Sigmoid colon (tissue), 7 donors: Measurements from ENCODE around the gene PNKD. TPM values are rescaled to one million over a fixed set of nuclear protein-coding genes. Genes with fewer than 3 reads are reported as not detected.
A peak's percentile ranks its signal among the peaks of the same experiment; 100 is the strongest.

Experiments
- DNase-seq: peaks from one replicate; pipeline ENCODE4 v3.0.0-alpha.2; 2019
- H3K27ac ChIP-seq, 4 donors: fragments of 200-600 bp; sonication (generic); one replicate each; pipeline ENCODE4 v1.5.1; 2016 to 2019; ENCODE audit warnings: mild to moderate bottlenecking in 1 of 4
- H3K27me3 ChIP-seq, 3 donors: fragments of 200-600 bp; sonication (generic); one replicate each; pipeline ENCODE4 v1.5.1; 2019; ENCODE audit warnings: mild to moderate bottlenecking in 1 of 3
- H3K36me3 ChIP-seq, 4 donors: fragments of 200-600 bp; sonication (generic); one replicate each; pipeline ENCODE4 v1.5.1; 2016 to 2019
- H3K4me1 ChIP-seq, 4 donors: fragments of 200-600 bp; sonication (generic); one replicate each; pipeline ENCODE4 v1.5.1; 2017 to 2019
- H3K4me3 ChIP-seq, 4 donors: fragments of 200-600 bp; sonication (generic); one replicate each; pipeline ENCODE4 v1.5.1; 2017 to 2019; ENCODE audit warnings: mild to moderate bottlenecking in 2 of 4, moderate library complexity in 1 of 4
- H3K9me3 ChIP-seq, 4 donors: fragments of 200-600 bp in 3 of 4; sonication (generic) in 3 of 4; one replicate each; pipeline versions ENCODE4 v1.5.1 to v1.6.1; 2013 to 2019
- EP300 ChIP-seq, 4 donors: sonication (generic); formaldehyde crosslinking; IDR thresholded peaks; one replicate each; pipeline ENCODE4 v1.6.1; 2017; ENCODE audit warnings: antibody characterized with exemption in 4 of 4
- POLR2A ChIP-seq, 2 donors: fragments of 450-650 bp; IDR thresholded peaks; one replicate each; pipeline ENCODE4 v1.6.1; 2016; ENCODE audit warnings: antibody characterized with exemption in 2 of 2, mild to moderate bottlenecking in 2 of 2, moderate library complexity in 2 of 2
- POLR2AphosphoS5 ChIP-seq, 4 donors: sonication (generic); formaldehyde crosslinking; IDR thresholded peaks; one replicate each; pipeline ENCODE4 v1.6.1; 2017; ENCODE audit warnings: antibody characterized with exemption in 4 of 4
- WGBS, 2 donors: extraction: QIAGEN DNeasy Blood & Tissue Kit; methylation state at CpG; one replicate each; pipeline ENCODE4 v1.1.7; 2013; 5-methylcytosine and 5-hydroxymethylcytosine counted together
- intact Hi-C: fragments of 100-400 bp; cut with DNase I; formaldehyde crosslinking; loops from one replicate; pipeline ENCODE4 v1.15.1; 2023
- polyA plus RNA-seq, 3 donors: library from polyadenylated mRNA; stranded (reverse); fragments of 200-250 nt; gene quantifications; one replicate each; pipeline ENCODE4 v1.2.3, GENCODE V29; 2013
- total RNA-seq, 4 donors: library from RNA; depleted of rRNA; stranded (reverse); fragments of >200 nt; gene quantifications; one replicate each; pipeline ENCODE4 v1.1.0, GENCODE V29; 2016
- TF ChIP-seq, protein P1 (sequence below), 4 experiments: fragments of 450-650 bp in 3 of 4; fragments of 200-600 bp in 1 of 4; IDR thresholded peaks; one replicate each; pipeline ENCODE4 v1.5.1; 2016 to 2019; ENCODE audit warnings: antibody characterized with exemption in 4 of 4, mild to moderate bottlenecking in 3 of 4, moderate library complexity in 2 of 4
- donor health status: healthy with polysubstance abuse.
- donor health status: Bipolar disorder and iron deficiency.
- donor health status: healthy.

Gene PNKD
- total and polyA plus RNA-seq, 7 donors, result 46.8 to 199 (median 95.1) TPM

DNA sequence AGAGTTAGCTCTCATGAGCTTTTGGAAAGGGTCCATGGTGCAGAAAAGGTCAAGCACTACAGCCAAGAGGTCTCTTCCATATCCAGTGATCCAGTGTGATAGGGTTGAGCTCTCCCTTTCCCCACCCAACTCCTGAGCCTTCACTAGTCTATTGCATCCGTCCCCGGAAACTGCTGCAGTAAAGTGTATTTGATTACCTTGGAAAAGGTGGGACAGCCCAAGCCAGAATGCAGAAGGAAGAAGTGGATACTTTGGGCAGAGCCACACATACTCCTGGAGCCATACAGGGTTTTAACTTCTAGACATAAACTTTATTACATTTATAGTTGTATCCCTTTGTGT, 3.6 kb downstream of the PNKD start:
- Histone ChIP-seq H3K27me3 (no peaks in the 10 kb centered on the region), H3K9me3 (no peaks in the 10 kb centered on the region), H3K4me1 (peaks cover 0 to 38% (median 33%) of the 10 kb centered on the region in 4 donors), H3K4me3 (no peak overlapping the region), H3K36me3 (peaks cover 44 to 54% (median 53%) of the 10 kb centered on the region in 4 donors), H3K27ac (peak overlapping the region; percentile 78 to 84 (median 82))
- 22 to 68% methylated on average over 2 of the region's 2 CpGs for WGBS, 2 donors
- TF ChIP-seq, protein P1, sequence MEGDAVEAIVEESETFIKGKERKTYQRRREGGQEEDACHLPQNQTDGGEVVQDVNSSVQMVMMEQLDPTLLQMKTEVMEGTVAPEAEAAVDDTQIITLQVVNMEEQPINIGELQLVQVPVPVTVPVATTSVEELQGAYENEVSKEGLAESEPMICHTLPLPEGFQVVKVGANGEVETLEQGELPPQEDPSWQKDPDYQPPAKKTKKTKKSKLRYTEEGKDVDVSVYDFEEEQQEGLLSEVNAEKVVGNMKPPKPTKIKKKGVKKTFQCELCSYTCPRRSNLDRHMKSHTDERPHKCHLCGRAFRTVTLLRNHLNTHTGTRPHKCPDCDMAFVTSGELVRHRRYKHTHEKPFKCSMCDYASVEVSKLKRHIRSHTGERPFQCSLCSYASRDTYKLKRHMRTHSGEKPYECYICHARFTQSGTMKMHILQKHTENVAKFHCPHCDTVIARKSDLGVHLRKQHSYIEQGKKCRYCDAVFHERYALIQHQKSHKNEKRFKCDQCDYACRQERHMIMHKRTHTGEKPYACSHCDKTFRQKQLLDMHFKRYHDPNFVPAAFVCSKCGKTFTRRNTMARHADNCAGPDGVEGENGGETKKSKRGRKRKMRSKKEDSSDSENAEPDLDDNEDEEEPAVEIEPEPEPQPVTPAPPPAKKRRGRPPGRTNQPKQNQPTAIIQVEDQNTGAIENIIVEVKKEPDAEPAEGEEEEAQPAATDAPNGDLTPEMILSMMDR (IDR thresholded peaks at IDR 0.05), result no peak
- TF ChIP-seq POLR2A (IDR thresholded peaks at IDR 0.05) (peak in 1 of 2 donors; percentile 32), EP300 (IDR thresholded peaks at IDR 0.05) (no peak)
- intact Hi-C loops, result loop anchor here (1.0 to 5.0 kb wide), 4 partner anchors 8 to 123 kb away; no protein-coding TSS in a partner anchor
- DNase-seq, result no peak

DNA sequence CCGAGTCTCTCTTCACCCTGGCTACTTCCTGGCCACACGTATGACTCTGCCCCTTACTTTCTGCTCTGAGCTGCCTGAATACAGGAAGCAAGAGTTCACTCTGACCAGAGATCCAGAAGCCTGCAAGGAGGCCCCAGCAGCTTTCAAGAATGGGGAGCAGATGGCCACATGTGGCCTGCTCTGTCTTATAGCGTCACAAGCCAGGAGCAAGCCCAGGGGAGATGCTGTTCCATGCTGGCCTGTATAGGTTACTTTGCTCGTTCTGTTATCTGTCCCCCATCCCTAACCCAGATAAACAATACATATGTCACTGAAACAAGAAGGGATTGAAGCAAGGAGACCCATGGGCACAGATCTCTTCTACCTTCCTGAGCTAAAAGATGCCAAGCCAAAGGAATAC, 4.3 kb downstream of the PNKD start:
- 52 to 77% methylated on average over 4 of the region's 4 CpGs for WGBS, 2 donors
- intact Hi-C loops, result loop anchor here (5.0 kb wide), 1 partner anchor 87 kb away; no protein-coding TSS in a partner anchor
- Histone ChIP-seq H3K27ac (peak overlapping the region; percentile 78 to 84 (median 82)), H3K4me1 (peaks cover 0 to 38% (median 27%) of the 10 kb centered on the region in 4 donors), H3K9me3 (no peaks in the 10 kb centered on the region), H3K27me3 (no peaks in the 10 kb centered on the region), H3K4me3 (no peak overlapping the region), H3K36me3 (peaks cover 51 to 61% (median 61%) of the 10 kb centered on the region in 4 donors)
- TF ChIP-seq EP300 (IDR thresholded peaks at IDR 0.05) (no peak), POLR2A (IDR thresholded peaks at IDR 0.05) (no peak), POLR2AphosphoS5 (IDR thresholded peaks at IDR 0.05) (no peak)
- TF ChIP-seq, protein P1 (IDR thresholded peaks at IDR 0.05), result no peak
- no peak for DNase-seq

DNA sequence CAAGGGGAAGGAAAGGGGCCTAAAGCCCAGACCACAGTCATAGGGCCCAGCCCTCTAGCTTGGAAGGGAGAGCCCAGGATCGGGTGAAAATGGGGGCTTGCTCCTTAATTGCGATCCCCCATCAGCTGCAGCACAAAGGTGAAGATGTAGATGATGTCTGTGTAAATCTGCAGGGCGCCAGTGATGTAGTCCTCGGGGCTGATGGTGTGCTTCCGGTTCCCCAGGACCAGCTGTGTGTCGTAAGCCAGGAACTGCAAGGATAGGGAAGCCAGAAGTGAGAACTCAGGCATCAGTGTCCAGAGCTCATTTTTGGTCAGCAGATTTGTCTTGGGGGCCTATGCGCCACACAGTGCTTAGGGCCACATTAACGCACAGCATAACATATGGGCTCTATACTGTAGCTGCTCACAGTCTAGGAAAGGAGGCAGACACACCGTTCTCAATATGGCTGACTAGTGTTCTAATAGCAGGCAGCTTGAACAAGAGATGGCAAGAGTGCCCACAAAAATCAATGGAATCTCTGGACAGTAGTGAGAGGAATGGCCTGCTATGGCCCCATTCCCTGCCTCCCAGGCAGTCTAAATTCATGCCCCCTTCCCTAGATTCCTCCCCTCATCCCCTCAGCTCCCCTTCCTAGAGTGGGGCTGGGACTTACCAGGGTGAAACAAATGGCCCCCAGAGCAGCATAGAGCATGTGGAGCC, 5.2 kb downstream of the PNKD start:
- DNase-seq, result no peak
- WGBS, 2 donors, result 83 to 86% methylated on average over 9 of the region's 9 CpGs
- no peaks in the 10 kb centered on the region for H3K9me3 ChIP-seq
- H3K36me3 ChIP-seq, result peaks cover 60 to 70% (median 70%) of the 10 kb centered on the region in 4 donors
- H3K27me3 ChIP-seq, result no peaks in the 10 kb centered on the region
- intact Hi-C loops, result no loop called here
- H3K4me1 ChIP-seq, result peaks cover 0 to 38% (median 27%) of the 10 kb centered on the region in 4 donors
- H3K4me3 ChIP-seq, result no peak overlapping the region
- TF ChIP-seq, protein P1 (IDR thresholded peaks at IDR 0.05), result no peak
- TF ChIP-seq POLR2AphosphoS5 (IDR thresholded peaks at IDR 0.05), result no peak
- peak overlapping the region in 2 of 4 donors; percentile 78 to 81 for H3K27ac ChIP-seq

DNA sequence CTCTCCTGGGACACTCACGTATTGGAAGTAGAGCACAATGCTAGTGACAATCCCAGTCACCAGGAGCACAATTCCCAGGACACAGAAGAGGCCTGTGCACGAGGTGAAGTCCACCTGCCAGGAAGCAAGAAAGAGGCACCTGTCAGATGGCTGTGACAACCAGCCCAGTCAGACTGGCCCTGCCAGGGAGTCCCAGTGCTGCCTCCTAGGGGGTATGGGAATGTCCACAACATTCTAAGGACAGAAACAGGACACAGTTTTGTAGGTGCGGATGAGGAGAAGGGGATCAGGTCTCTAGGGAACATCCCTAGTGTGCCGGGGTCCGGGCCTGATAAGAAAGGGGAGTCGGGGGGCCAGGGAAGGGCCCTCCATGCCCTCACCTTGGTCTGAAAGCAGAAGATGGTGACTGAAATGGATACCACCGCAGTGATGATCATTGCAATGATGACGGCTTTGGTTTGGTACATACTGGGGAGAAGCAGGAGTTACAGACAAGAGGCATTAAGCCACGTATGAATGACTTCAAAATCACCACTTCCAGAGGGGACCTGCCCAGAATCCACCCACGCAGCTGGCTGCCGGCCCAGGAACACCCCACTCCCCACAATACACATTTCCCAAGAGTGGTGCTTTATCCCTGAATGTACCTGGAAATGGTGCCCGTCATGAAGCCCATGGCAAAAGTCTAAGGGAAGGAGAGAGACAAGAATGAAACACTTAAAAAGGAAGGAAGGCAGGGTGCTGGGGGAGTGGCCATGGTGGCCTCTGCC, 6.9 kb downstream of the PNKD start:
- H3K36me3 ChIP-seq, result peaks cover 61 to 86% (median 78%) of the 10 kb centered on the region in 4 donors
- TF ChIP-seq, protein P1 (IDR thresholded peaks at IDR 0.05), result no peak
- no peak for TF ChIP-seq POLR2AphosphoS5 (IDR thresholded peaks at IDR 0.05)
- no peak for TF ChIP-seq POLR2A (IDR thresholded peaks at IDR 0.05)
- no peak for TF ChIP-seq EP300 (IDR thresholded peaks at IDR 0.05)
- no peaks in the 10 kb centered on the region for H3K9me3 ChIP-seq
- DNase-seq, result no peak
- intact Hi-C loops, result no loop called here
- peak overlapping the region in 2 of 4 donors; percentile 5 to 6 for H3K27ac ChIP-seq
- H3K4me1 ChIP-seq, result peaks cover 0 to 37% (median 23%) of the 10 kb centered on the region in 4 donors
- H3K27me3 ChIP-seq, result no peaks in the 10 kb centered on the region
- no peak overlapping the region for H3K4me3 ChIP-seq
- WGBS, 2 donors, result 83 to 87% methylated on average over 12 of the region's 12 CpGs
